Osteoblast (primary cell): ENCODE results near the gene SNX15. TPM values are rescaled to one million over a fixed set of nuclear protein-coding genes. Genes with fewer than 3 reads are reported as not detected.

Experiments used
- DNase-seq: peaks from one replicate; pipeline ENCODE4 v3.0.0; 2011; ENCODE audit warnings: low spot score, mixed read lengths; ENCODE audit not compliant: insufficient read length; ENCODE audit errors: missing footprints
- H2AFZ ChIP-seq: 2 replicates; pipeline ENCODE4 v1.6.0; 2011; ENCODE audit warnings: mild to moderate bottlenecking, low read length
- H3K27ac ChIP-seq: 2 replicates; pipeline ENCODE4 v1.5.1; 2011; ENCODE audit warnings: mild to moderate bottlenecking, low read depth, low read length, moderate library complexity
- H3K27me3 ChIP-seq: 2 replicates; pipeline ENCODE4 v1.6.0; 2012; ENCODE audit warnings: mild to moderate bottlenecking, control low read depth, inconsistent platforms, low read length, moderate library complexity; ENCODE audit not compliant: insufficient read depth
- H3K36me3 ChIP-seq: 2 replicates; pipeline ENCODE4 v1.5.1; 2011; ENCODE audit warnings: mild to moderate bottlenecking, low read length, control low read depth, moderate library complexity; ENCODE audit not compliant: insufficient read depth
- H3K4me1 ChIP-seq: 2 replicates; pipeline ENCODE4 v1.5.1; 2011; ENCODE audit warnings: mild to moderate bottlenecking, low read length, control low read depth, moderate library complexity; ENCODE audit not compliant: insufficient read depth
- H3K4me2 ChIP-seq: 2 replicates; pipeline ENCODE4 v1.6.0; 2011; ENCODE audit warnings: mild to moderate bottlenecking, low read length; ENCODE audit not compliant: insufficient read depth
- H3K4me3 ChIP-seq: fragments of 200-600 bp; sonication (generic); 3 replicates; pipeline ENCODE4 v1.5.1; 2012; ENCODE audit warnings: mild to moderate bottlenecking, low read length, inconsistent platforms; ENCODE audit not compliant: insufficient read depth
- H3K79me2 ChIP-seq: 2 replicates; pipeline ENCODE4 v1.6.0; 2012; ENCODE audit warnings: mild to moderate bottlenecking, low read length, control low read depth, inconsistent platforms; ENCODE audit not compliant: insufficient read depth
- H3K9me3 ChIP-seq: 2 replicates; pipeline ENCODE4 v1.5.1; 2011; ENCODE audit warnings: low read depth, low read length, control low read depth
- H4K20me1 ChIP-seq: 2 replicates; pipeline ENCODE4 v1.6.0; 2012; ENCODE audit warnings: mild to moderate bottlenecking, low read length, control low read depth; ENCODE audit not compliant: insufficient read depth
- CTCF ChIP-seq: IDR thresholded peaks from 2 replicates; pipeline ENCODE4 v1.5.1; 2011; ENCODE audit warnings: mild to moderate bottlenecking, low read depth, low read length, moderate library complexity; ENCODE audit errors: extremely low read depth
- total RNA-seq: library from RNA; depleted of rRNA; stranded (reverse); fragments of >200 nt; gene quantifications from 2 replicates; pipeline ENCODE4 v1.2.3, GENCODE V29; 2012

Gene SNX15
- total RNA-seq, 1 donor = 12.3 TPM

GRCh38 chr11:65085446-65085845 lies 58.2 kb downstream of the SNX15 start:
- no peak for DNase-seq
- Histone ChIP-seq H3K4me2 (peak overlapping the region; percentile 99), H3K36me3 (peaks cover 45% of the 10 kb centered on the region)

GRCh38 chr11:65086809-65087208 lies 59.6 kb downstream of the SNX15 start:
- no peaks in the 10 kb centered on the region for H3K9me3 ChIP-seq
- no peaks in the 10 kb centered on the region for H4K20me1 ChIP-seq
- no peak overlapping the region for H2AFZ ChIP-seq
- H3K27ac ChIP-seq = no peak overlapping the region
- H3K79me2 ChIP-seq = peaks cover 40% of the 10 kb centered on the region
- no peak overlapping the region for H3K4me3 ChIP-seq
- DNase-seq = no peak
- H3K36me3 ChIP-seq = peaks cover 43% of the 10 kb centered on the region
- no peak overlapping the region for H3K4me2 ChIP-seq
- H3K27me3 ChIP-seq = no peaks in the 10 kb centered on the region
- TF ChIP-seq CTCF = no peak
- peaks cover 22% of the 10 kb centered on the region for H3K4me1 ChIP-seq

More at GRCh38 chr11:65085446-65085845, 58.2 kb downstream of the SNX15 start:
- Histone ChIP-seq H2AFZ (no peak overlapping the region), H3K79me2 (peaks cover 49% of the 10 kb centered on the region), H3K4me3 (peak overlapping the region; percentile 97), H4K20me1 (no peaks in the 10 kb centered on the region), H3K27ac (peak overlapping the region; percentile 91), H3K27me3 (no peaks in the 10 kb centered on the region), H3K4me1 (peaks cover 22% of the 10 kb centered on the region), H3K9me3 (no peaks in the 10 kb centered on the region)
- no peak for TF ChIP-seq CTCF

GRCh38 chr11:65087216-65087615 lies 60.0 kb downstream of the SNX15 start:
- no peak for TF ChIP-seq CTCF
- H3K36me3 ChIP-seq = peaks cover 43% of the 10 kb centered on the region
- no peak overlapping the region for H3K27ac ChIP-seq
- peaks cover 36% of the 10 kb centered on the region for H3K79me2 ChIP-seq
- no peak overlapping the region for H3K4me2 ChIP-seq
- H4K20me1 ChIP-seq = no peaks in the 10 kb centered on the region
- peak; percentile 29 for DNase-seq
- H2AFZ ChIP-seq = no peak overlapping the region
- peaks cover 22% of the 10 kb centered on the region for H3K4me1 ChIP-seq
- H3K27me3 ChIP-seq = no peaks in the 10 kb centered on the region
- no peaks in the 10 kb centered on the region for H3K9me3 ChIP-seq
- H3K4me3 ChIP-seq = no peak overlapping the region

- Histone ChIP-seq H3K4me1 (peaks cover 19% of the 10 kb centered on the region), H3K4me3 (no peak overlapping the region), H2AFZ (no peak overlapping the region), H3K9me3 (no peaks in the 10 kb centered on the region), H3K36me3 (peaks cover 43% of the 10 kb centered on the region), H3K27me3 (no peaks in the 10 kb centered on the region), H3K79me2 (peaks cover 32% of the 10 kb centered on the region), H3K4me2 (no peak overlapping the region), H3K27ac (no peak overlapping the region), H4K20me1 (no peaks in the 10 kb centered on the region)
- TF ChIP-seq CTCF = no peak
- no peak for DNase-seq
These were observed 60.6 kb downstream of the SNX15 start for GRCh38 chr11:65087827-65088226.
